NCI-H510A treated with DMSO at 0.1 percent for 48 hours (cell line): ENCODE measurements around the gene SIAH1.
A peak's percentile ranks its signal among the peaks of the same experiment; 100 is the strongest.
"Not testable (repeated sequence)": the region's sequence is repeated elsewhere in the genome, so short reads cannot be mapped to it uniquely, and the experiment has no call there.

ENCODE experiments used
- DNase-seq: peaks from one replicate; lab custom pipeline; 2025; lab: John Stamatoyannopoulos, UW

Gene SIAH1

DNA sequence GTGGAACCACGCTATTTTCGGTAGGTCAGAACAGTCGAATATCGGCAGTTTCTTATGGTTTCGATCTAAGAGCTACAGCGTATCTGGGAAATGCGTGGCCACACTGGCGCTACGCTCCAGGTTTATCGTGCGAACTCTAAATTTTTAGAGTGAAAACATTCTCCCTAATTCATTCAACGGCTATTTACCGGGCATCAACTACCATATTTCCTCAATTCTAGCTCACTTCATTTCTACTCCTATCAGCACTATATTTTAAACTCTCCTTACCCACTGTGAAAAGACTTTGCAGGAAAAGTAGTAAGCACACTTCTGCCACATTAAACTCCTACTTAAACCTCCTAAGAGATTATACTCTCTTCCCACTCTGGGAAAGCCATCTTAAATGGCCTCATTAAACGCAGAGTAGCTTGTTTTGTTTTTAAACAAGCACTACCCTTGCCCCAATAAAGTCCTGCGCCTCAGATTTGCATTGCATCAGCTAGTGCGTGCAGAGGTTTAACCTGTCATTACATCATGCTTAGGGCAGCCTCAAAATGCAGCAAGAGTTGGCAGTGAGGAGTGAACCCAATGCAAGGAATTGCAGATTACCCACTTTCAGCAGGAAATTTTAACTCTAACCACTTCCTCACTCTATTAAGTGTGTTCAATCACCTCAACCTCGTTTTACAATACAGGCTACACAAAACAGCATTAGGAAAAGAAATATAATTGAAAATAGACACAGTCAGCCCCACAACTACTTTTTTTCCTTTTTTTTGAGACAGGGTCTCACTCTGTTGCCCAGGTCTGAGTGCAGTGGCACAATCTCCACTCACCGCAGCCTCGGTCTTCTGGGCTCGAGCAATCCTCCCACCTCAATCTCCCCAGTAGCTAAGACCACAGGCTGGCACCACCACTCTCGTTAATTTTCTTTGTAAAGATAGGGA is 18.8 kb downstream of the SIAH1 start:
- DNase-seq: peak; percentile 75

- peak; percentile 88 for DNase-seq
Measured at GRCh38 chr16:48365601-48366164, 19.5 kb downstream of the SIAH1 start.

DNA sequence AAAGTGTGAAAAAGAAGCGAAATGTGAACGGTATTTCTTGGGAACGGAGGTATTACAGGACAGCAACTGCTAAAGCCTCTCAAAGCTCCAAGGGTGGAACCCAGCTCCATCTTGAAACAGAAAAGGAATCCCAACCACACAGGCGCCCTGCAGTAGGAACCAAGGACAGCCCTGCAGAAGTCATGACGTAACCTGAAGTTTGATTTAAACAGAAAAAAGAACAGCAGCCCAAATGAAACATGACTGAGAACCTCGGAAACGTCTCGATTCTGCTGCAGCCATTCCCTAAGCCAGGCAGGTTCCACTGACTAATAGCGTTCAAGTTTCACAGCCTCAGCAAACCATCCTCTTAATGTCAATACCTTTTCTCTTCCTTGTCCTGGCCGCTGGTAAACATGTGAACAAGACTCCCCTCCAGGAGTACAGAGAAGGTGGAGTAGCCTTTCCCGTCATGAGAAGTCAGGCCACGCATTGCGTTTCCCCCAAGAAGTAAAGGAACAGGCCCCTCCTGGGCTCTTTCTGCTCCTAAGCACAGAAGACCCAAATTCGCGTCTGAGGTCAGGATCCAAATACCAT is 20.1 kb downstream of the SIAH1 start:
- DNase-seq: peak; percentile 49

DNA sequence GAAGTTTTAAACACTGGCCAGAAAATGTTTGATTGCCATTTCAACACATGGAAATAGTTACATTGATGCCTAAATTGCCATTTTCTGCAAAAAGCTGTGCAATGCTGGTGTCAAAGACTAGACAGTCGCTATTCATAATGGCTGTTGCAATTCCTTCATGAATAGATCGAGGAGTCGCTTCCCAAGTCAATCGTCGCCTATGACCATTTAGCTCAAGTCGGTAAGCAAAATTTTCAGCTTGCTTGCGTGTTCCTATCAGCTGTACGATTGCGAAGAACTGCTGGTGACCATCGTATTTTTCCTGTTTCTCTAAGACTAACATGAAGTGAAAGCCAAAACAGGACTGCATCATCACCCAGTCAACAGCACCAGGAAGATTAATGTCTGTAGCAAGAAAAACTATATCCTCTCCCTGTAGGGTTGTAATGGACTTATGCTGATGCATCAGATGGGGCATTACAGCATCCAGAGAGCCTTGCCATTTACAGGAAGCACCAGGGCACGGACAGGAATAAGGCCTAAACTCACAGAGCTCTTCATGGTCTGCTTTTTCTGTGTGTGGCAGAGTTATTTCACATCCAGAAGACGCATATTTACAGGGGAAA is 23.6 kb downstream of the SIAH1 start:
- no peak for DNase-seq

GRCh38 chr16:48361012-48361411 is 24.2 kb downstream of the SIAH1 start:
- DNase-seq: no peak

- no peak for DNase-seq
Measured at GRCh38 chr16:48359983-48360382, 25.2 kb downstream of the SIAH1 start.

DNA sequence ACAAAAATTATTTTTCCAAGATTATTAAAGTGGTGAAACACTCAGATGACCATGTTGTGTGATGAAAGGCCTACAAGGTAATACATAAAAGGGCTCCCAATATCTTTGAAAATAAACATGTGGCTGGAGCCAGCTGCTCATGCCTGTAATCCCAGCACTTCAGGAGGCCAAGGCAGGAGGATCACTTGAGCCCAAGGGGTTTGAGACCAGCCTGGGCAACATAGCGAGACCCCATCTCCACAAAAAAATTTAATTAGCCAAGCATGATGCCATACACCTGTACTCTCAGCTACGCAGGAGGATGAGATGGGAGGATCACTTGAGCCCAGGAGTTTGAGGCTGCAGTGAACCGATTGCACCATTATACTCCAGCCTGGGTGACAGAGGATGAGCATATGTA is 26.8 kb downstream of the SIAH1 start:
- DNase-seq: no peak

DNA sequence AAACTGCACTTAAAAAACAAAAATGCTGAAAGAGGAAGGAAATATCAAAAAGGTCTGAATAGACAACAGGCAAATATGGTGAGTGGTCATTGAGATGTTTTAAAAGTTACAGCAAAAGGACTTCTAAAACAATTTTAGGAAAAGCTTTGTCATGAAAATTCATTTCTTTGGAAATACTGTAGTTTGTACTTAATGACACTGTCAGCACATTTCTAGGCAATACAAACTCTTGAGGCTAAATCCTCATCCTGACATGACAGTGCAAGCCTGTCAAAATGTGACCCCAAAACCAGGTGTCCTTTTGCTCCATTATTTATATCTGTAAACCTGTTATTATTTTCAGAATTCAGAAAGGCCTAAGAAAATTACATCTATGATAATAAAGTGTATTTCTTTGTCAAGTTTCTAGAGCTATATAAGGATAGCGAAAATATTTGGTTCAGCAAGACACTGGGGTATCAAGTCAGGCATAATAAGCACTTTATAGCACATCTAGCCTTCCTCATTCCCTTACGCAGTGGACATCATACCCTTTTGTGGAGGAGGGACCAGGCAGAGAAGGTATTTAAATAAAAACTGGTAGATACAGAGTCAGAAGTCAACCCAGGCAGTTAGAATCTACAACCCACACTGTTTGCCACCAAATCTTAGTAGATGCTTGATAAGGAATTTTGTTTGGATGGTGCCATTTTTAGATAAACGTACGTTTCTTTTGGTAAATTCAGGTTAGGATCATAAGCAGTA is 28.4 kb downstream of the SIAH1 start:
- DNase-seq: no peak

- no peak for DNase-seq
Measured at GRCh38 chr16:48354877-48355855, 30.0 kb downstream of the SIAH1 start.

DNA sequence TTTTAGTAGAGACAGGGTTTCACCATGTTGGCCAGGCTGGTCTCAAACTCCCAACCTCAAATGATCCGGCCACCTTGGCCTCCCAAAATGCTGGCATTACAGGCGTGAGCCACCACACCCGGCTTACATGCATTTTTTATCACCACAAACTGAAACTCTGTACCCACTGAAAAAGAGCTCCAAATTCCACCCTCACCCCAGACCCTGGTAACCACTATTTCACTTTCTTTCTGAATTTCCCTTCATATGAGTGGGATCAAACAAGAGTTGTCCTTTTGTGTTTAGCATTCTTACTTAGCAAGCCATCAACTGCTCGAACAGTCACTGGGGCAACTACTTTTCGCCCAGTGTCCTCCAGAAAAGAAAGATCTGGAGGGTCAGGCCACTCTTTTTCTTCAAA is 30.8 kb downstream of the SIAH1 start:
- not testable (repeated sequence) for DNase-seq

GRCh38 chr16:48353565-48354163 is 31.5 kb downstream of the SIAH1 start:
- DNase-seq: peak; percentile 65

- DNase-seq: no peak
Measured at GRCh38 chr16:48352648-48353390, 32.4 kb downstream of the SIAH1 start.

GRCh38 chr16:48350736-48351135 is 34.5 kb downstream of the SIAH1 start:
- DNase-seq: no peak

GRCh38 chr16:48347980-48348379 is 37.2 kb downstream of the SIAH1 start:
- DNase-seq: no peak

- no peak for DNase-seq
Measured at GRCh38 chr16:48347191-48347865, 37.9 kb downstream of the SIAH1 start.

DNA sequence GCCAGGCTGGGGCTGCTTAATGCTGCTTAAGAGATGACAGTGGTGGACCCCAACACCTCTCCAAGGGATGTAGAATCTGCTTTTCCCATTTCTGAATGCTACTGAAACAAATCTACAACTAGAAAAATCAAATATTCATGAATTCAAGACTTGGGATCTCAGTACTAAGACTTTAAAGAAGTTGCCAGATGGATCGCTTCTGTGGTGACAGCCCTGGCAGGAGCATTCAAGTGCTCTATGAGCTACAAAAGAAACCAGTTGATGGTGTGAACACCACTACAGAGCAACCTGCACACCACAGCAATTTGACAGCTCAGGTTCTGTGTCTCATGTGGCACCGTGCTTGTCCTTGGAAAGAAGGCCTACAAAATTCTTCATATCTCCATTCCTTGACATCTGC is 42.6 kb downstream of the SIAH1 start:
- no peak for DNase-seq

DNA sequence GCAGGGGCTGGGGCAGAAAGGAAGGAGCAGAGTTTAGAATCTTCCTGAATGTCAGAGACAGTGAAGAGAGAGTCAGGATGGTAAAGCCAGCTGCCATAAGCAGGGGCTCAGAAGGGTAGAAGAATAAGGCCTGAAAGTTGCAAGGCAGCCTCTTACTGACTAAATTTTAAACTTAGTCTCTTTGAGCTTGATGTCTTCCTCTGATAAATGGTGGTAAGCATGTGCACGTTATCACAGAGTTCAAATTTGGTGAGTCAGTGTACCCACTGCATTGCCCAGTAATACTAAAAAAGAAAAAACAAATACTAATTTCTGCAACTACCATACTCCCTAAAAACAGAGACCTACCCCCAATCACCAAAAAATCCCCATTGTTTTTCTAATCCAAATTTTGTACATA is 45.2 kb downstream of the SIAH1 start:
- DNase-seq: no peak

DNA sequence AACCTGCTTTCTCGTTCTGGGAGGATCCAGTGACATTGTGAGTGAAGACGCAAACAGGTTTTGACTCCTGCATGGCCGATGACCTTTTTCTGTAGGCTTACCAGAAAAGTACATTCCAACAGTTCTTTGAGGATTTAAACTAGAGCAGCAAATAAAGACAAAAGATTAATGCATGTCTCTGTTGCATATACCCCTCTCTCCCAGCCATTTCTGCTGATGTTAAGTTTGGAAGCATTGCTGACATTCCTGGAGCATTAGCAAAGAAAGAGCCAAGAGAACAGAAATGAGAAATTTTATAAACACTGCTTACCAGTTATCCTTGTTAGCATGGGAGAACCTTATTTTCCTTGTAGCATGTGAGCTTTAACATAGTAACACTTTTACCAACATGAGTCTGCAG is 49.3 kb downstream of the SIAH1 start:
- no peak for DNase-seq

GRCh38 chr16:48334325-48334724 is 50.9 kb downstream of the SIAH1 start:
- no peak for DNase-seq
